KG1 (cell line): ENCODE results near the gene EEF1AKMT3.

Experiments used
- DNase-seq: peaks from one replicate; lab custom pipeline; 2025; lab: John Stamatoyannopoulos, UW

EEF1AKMT3 gene

DNA sequence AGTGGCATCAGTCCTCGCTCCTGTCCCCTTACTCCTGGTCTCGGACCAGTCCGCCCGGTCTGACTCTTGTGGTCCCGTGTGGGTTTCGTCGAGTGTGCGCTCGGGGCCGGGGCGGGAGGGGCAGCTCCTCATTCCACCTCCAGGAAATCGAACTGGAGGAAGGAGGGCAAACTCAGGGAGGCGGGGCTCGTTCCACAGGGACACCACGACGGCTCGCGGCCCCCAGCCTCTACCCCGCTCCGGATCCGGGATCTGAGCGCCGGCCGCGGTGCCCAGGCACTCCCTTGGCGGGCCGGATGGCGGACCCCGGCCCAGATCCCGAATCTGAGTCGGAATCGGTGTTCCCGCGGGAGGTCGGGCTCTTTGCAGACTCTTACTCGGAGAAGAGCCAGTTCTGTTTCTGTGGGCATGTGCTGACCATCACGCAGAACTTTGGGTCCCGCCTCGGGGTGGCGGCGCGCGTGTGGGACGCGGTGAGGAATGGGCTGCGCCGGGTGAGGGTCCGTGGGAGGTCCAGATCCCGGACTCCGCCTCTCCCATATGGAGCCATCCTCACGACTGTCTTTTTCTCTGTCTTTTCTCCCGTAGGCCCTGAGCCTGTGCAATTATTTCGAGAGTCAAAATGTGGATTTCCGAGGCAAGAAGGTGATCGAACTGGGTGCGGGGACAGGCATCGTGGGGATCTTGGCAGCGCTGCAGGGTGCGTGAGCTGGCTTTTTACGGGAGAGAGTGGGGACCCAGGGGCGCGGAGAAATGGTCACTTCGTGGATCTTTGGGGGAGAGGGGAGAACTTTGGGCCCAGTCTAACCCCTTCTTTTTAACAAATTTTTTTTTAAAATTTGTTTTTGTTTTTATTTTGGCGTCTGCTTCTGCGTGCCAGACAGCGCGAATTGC, at the start of gene EEF1AKMT3:
EEF1AKMT3 (plus strand) TSS at position 186 of the 894 bp plus-strand sequence; CDS start at position 297, 111 bp downstream.
- DNase-seq, result no peak

DNA sequence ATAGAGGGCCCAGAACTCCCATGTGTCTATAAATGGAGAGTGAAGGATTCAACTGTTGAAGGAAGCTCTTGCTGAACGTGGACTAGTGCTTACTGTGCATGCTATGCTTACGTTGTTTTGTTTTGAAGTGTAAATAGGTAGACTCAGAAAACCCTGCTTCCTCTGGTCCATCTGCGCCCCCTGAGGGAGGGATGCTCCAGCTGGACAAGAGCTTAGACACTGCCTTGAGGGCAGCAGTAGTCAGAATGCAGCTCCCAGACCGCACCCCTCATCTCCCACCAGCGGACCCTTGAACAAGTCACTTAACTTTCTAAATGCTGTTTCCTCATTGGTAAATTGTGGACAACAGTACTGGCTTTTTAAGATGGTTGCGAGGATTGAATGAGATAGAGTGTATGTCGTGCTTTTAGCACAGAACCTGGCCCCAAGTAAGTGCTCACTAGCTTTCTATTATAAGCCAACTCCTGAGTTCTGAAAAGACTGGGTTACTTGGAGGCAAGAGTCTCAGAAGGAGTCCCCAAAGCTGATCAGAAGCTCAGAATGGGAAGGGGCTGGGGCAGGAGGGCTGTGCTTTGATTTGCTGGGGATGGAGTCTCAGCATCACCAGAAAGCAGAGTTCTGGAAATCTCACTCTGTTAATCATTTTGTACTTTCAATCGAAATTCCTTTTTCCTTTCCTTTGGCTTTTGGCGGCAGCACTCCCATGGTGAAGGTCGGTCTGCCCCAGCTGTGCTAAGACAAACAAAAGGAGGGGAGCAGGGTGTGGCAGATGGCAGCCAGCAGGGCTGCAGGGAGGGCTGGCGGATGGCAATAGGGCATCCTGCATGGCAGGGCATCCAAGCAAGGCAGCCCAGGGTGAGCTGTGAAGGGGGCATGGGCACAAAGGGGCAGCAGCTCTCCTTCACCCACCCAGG, 49.4 kb upstream of the EEF1AKMT3 start:
- no peak for DNase-seq

DNA sequence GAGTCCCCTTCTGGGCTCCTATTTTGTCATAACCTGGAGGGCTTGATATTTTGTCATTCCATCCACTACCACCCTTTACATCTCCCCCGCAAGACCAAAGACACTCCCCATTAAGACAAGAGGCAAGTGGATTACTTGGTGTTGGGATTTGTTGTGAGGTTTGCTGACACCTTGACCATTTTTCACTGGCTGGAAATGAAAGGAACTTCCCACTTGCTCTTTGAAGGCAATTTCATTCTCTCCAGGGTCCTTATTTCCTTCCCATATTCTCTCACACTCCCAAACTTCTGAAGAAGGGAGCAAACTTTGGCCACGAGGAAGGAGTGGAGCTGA, 48.8 kb upstream of the EEF1AKMT3 start:
- no peak for DNase-seq

DNA sequence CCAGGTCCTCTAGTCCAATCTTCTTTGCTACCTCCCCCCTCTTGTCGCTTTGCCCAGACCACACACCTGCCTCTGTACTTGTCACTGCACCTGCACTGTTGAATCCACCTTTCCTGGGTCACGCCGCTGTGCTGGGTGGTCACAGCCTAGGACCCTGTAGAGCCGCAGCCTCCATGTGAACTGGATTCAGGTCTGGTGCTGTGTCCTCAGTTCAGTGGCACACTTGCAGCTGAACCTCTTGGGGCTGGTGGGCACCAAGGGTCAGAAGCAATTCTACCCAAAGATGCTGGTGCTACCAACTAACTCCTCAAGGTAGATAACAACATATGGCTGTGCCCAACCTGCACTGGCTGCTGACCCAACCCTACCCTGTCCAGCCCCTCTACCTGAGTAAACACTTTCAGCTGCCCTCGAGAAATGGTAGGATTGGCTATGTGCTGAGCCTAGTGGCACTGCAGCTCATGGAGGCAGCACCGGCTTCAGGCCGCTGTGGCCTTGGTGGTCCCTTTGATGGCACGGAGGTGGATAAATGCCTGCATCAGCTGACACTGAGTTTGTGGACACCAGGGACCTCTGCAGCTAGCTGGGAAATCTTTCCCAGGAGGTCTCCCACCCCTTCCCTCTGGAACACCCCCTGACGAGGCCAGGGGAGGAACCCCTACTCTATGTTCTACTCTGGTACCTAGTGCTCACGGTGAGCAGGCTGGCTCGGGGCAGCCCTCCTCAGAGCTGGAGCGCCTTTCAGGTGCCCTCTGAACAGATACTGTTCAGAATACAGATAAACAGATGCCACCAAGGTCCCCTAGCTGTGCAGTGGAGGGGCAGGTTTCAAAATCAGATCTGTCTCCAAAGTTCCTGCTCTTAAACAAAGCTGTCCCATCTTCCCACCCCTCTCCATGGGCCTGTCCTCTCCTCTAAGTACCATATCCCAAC, 48.1 kb upstream of the EEF1AKMT3 start:
- DNase-seq, result no peak

DNA sequence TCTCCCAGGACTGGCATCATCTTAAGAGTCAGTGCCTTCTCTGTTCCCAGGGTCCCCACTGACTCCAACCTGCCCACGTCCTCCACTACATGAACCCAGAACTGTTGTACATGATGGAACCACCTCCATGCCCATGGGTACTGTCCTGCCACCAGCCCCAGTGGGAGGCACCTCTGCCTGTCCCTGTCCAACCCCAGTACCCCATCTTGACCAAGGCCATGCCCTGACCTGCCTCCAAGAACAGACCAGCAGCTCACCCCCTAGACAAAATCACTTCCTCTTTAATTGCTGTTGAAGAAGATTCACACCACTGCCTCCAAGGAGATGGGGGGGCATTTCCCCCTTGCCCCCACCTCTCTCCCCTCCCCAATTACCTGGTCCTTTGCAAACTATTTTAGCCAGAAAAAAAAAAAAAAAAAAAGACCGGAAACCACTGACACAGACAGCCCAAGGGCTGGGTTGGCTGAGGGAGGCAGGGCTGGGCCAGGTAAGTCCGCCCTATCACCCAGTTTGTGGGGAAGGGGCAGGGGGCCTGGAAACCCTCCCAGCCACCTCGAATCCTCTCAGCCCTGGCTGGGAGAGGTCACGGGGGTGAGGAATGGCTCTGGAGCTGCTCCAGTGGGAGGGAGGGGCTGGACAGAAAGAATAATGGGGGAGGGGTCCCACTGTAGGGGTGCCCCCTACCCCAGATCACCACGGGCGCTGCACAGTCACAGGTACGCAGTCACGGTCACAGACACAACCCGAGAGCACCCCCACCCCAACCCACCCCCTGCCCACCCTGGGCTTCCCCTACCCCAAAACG, 47.3 kb upstream of the EEF1AKMT3 start:
- no peak for DNase-seq

DNA sequence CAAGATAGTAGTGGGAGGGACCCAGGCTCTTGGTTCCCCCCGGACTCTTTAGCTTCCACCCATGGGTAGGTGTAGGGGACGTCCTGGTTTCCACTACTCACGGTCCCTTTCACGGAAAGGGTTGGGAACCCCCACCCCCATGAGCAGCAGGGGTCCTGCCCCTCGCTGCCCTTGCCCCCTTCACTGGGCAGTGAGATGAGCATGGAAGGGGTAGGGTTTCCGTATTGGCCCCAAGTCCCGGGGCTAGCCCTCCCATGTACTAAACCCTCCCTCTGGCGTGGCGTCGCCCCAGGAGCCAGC, 46.6 kb upstream of the EEF1AKMT3 start:
- DNase-seq, result no peak

DNA sequence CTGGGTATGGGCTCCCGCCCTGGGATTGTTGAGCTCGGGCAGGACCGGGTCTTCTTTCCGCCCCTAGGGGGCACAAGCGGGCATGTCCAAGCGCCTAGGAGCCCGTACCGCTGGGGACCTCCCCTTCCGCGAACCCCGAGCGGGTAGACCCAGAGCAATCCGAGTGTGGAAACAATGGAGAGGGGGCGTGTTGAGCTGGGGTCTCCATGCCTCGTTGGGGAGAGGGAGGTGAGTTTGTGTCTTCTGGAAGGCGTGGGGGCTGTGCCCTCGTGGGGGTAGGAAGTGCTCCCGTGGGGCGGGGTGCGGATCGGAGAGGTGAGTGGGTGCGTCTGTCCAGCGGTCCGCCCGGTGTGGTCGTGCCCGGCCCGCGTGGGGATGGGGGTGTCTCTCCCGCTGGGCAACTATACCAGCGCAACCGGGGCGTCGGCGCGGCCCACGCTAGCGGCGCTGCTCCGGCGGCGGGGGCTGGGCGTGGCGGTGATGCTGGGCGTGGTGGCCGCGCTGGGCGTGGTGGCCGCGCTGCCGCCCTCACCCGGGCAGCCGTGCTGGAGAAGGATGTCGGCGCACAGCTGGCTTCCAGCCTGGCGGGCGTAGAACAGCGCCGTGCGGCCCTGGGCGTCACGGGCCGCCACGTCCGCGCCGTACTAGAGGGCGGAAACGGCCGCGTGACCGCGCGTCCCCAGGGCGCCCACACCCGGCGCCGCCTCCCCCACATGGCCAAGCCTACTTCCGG, 46.1 kb upstream of the EEF1AKMT3 start:
- no peak for DNase-seq

DNA sequence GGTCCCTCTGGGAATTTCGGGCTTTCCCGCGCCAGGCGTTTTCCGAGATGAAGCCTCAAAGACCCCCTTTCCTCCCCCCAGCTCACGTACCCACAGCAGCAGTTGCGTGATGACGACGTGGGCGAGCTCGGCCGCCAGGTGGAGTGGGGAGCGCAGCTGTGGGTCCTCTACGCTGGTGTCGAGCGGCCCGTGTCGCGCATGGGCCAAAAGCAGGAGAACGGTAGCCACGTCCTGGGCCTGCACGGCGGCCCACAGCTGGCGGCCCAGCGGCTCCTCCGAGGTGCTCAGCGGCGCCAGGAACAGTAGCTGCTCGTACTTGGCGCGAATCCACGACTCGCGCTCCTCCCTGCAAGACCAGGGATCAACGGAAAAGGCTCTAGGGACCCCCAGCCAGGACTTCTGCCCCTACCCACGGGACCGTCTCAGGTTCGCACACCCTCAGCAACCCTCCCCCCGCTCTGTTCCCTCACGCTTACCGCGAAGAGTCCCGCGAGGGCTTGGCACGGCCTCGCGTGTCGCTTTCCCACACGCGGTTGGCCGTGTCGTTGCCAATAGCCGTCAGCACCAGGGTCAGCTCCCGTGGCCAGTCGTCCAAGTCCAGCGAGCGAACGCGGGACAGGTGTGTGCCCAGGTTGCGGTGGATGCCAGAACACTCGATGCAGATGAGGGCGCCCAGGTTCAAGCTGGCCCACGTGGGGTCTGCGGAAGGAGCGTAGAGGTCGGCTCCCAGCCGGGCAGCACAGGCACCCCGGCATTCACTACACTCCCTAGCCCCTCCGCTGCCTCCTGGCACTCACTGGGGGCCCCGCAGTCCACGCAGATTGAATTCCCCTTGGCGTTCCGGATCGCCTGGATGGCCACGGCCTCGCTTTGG, 45.3 kb upstream of the EEF1AKMT3 start:
- DNase-seq, result no peak

DNA sequence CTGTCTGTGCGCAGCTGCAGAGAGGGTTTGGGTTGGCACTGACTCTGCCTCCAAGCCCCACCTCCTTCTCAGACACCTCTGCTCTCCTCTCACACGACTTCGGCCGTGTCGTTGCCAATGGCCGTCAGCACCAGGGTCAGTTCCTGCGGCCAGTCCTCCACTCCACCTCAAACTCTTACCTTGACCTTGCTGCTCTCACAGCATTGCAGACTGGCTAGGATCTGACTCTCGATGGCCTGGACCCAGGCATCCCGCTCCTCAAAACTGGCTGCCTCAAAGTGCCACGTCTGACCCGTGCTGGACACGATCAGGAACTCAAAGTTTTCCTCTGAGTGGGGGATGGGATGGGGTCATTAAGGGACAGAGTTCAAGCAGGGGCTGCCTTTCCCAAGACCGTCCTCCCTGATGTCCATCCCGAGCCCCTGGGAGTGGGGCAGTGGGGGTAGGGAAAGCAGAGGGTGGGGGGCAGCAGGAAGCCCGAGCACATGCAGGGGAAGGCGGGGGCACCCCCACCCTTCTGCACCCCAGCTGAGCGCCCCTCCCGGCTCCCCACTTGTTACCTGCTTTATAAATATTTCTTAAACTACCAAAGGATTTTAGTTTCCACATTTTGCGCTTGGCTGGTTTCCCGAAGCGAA, 44.5 kb upstream of the EEF1AKMT3 start:
- no peak for DNase-seq

DNA sequence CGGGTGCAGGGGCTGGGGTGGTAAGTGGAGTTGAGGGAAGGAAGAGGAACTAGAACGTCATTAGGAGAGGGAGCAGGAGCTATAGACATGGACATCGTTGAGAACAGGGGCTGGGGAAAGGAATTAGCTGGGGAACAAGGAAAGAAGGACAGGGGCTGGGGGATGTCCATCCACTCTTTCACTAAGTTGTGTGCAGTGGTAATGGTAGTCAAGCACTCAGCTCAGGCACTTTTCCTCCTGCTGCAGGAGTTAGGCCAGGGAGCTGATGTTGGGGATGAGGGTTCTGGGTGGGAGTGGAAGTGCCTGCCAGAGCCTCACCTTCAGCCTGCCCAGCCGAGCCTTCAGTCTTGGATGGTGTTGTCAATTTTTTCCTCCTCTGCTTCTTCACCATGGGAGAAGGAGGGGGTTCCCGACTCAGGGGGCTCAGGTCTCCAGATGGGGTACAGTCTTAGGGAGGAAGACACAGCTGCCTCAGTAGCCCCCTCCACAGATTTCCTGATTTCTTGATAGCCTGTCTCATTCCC, 43.0 kb upstream of the EEF1AKMT3 start:
- no peak for DNase-seq

DNA sequence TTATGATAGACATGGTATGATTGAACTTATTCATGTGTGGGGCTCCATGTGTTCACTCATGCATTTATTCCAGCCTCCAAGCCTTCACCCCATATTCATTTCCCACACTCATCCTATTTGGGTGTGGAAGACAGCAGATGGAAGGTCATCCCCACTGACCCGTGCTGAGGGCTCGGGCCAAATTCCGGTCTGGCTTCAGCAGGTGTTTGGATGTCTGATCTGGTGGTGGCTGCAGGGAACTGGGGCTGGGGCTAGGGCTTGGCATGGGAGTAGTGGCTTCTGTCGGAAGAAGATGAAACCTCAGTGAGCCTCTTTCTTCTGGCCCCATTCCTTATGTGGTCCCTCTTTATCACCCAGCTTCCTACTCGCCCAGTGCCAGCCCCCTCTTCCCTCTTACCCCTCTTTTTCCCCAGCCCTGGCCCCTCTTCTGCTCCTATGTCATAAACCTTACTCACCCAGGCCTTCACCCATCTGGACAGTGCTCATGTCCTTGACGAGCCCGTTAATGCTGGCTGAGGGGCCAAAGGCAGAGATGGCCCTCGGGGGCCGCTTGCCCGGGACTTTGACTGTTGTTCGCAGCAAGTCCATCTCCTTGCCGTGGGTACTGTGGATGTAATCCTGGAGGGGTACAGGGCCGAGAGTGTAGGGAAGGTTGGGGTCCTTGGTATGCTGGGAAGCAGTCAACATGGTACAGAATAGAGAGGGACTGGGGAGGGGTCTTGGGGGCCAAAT, 41.9 kb upstream of the EEF1AKMT3 start:
- no peak for DNase-seq

DNA sequence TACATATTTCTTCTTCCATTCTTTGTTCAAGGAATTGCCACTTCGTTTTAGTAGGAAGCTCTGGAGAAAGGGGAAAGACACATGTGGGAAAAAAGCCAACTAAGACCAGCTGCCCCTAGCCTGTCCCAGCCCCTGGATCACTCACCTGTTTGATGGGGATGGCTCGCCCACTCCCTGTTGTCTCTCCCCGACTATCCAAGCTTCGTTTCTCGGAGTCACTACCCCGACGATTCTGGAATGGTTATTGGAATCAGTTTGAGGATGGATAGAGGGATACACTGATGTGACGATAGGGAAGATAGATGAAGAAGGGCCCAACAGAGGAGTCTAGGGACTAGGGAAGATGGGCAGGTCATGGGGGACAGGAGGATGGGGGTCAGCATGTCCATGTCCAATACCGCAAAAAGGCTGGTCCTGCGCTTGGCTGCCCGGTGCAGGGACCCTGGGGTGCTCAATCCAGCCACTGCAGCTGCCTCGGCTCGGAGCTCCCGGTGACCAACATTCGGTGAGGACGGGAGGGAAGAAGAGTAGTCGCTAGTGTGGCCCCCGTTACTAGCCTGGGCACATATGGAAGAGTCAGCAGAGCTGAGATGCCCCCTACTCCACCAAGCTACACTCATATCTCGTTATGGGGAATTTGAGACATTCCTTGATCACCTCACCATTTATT, 40.9 kb upstream of the EEF1AKMT3 start:
- DNase-seq, result no peak

DNA sequence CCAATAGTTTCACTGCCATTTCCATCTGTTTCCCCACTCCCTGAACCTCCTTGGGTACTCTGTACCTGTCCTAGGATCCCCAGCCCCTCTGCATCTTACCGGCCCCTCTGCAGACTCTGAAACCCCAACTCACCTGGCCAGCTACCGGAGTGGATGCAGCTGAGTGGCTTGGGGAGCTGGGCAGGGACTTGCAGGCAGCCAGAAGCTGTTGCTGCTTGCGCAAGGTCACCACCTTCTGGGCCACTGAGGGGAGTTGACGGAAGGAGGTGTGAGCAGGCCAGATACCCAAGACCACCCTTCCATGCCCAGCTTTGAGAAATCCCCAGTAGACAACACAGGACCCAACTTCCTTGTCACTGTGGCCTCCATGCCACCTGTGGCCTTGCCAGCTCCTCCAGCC, 40.1 kb upstream of the EEF1AKMT3 start:
- no peak for DNase-seq

DNA sequence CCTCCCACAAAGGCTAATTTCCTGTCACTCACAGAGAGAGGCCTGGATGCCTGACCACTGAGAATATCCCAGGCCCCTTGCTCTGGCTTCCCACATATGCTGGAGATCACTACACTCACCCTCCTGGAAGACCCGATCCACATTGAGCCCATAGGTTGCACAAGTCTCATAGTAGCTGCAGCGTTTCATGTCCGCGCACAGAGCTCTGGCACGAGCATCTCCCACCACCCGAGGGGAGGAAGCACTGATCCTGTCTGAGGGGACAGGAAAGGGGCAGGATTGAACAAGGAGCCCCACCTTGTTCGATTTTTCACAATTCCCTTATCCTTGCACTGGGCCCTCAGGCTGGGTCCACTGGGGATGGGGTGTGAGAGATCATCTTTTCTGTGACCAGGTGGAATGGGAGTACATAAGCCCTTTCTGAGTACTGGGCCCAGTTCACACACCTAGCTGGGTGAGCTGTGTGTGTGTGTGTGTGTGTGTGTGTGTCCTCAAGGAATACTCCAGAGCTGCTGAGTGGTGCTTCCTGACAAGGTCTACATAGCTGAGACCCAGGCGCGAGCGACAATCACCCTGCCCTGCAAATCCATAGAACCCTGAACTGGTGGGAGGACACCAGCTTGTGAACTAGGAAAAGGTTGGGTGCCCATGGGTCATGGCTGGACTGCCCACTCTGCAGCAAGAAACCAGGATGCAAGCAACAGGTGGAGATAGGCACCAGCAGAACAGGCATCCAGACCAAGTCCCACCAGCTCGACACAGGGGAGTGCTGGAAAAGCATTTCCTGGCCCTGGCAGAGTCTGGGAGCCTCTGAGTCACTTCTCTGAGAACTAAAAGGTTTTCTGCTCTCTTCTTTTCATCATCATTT, 39.5 kb upstream of the EEF1AKMT3 start:
- DNase-seq, result no peak

DNA sequence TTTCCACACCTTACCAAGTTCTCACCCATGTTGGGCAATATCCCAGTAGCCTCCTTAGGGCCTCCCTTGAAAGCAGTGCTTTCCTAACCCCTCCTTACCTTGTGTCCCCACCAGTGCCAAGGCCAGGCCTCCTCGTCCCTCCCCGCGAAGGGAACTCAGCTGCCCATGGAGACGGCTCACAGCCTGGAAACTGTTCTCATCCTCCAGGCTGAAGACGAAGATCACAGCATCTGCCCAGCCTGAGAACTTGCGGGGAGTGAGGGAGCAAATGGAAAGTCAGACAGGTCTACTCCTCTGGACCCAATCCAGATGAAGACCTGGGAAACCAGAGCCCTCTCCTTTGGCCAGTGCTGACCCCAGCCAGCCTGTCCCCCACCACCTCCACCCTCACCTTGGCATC, 38.5 kb upstream of the EEF1AKMT3 start:
- DNase-seq, result no peak

DNA sequence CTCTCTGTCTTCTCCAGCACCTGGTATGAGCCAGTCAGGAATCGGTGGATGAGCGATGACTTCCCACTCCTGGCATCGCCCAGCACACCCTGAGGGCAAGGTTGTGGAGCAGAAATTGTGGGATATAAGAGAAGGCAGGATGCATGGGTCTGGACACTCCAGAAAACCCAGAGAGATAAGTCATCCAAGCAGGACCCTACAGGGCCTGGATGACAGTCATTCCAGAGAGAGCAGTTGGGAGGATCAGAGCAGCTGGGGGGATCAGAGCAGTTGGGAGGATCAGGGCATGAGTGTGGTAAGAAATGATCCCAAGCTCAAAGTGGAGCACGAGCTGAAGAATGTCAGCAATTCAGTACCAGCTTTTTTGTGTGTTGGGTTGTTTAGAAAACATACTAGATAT, 37.8 kb upstream of the EEF1AKMT3 start:
- no peak for DNase-seq
